HG02981 (cell line): ENCODE data around the gene LAMB4.

Experiments
- ATAC-seq: cut with Tn5 transposase; IDR thresholded peaks from one replicate; pipeline ENCODE4 v1.9.1; 2021; ENCODE audit warnings: mild to moderate bottlenecking, moderate library complexity; ENCODE audit not compliant: unreplicated experiment

LAMB4 gene

GRCh38 chr7:107973861-107974260 lies 156.3 kb downstream of the LAMB4 start:
- no peak for ATAC-seq
